Cardiac fibroblast (primary cell): ENCODE data around the gene METTL1.

ENCODE experiments used
- DNase-seq, 2 donors: peaks; one replicate each; pipeline versions ENCODE4 v3.0.0 to v3.0.0-alpha.2; 2010; ENCODE audit warnings: low read depth in 2 of 2
- H3K4me3 ChIP-seq, 2 donors: replicated peaks in 1 of 2; 1 replicate in 1 of 2; 2 replicates in 1 of 2; pipeline ENCODE4 v1.5.1; 2011; ENCODE audit warnings: low read depth in 2 of 2, low read length in 2 of 2, mild to moderate bottlenecking in 2 of 2, moderate library complexity in 1 of 2
- CTCF ChIP-seq: IDR thresholded peaks from one replicate; pipeline ENCODE4 v1.5.1; 2011; ENCODE audit warnings: low read depth, mild to moderate bottlenecking, low read length, inconsistent platforms

The METTL1 gene

GRCh38 chr12:57795354-57795753 lies 23.4 kb upstream of the METTL1 start:
- DNase-seq, result peak in 1 of 2 donors; percentile 40
- TF ChIP-seq CTCF, result no peak
- no peak overlapping the region for H3K4me3 ChIP-seq

GRCh38 chr12:57793920-57794319 lies 22.0 kb upstream of the METTL1 start:
- TF ChIP-seq CTCF, result no peak
- DNase-seq, result peak; percentile 78 to 86
- no peak overlapping the region for H3K4me3 ChIP-seq

DNA sequence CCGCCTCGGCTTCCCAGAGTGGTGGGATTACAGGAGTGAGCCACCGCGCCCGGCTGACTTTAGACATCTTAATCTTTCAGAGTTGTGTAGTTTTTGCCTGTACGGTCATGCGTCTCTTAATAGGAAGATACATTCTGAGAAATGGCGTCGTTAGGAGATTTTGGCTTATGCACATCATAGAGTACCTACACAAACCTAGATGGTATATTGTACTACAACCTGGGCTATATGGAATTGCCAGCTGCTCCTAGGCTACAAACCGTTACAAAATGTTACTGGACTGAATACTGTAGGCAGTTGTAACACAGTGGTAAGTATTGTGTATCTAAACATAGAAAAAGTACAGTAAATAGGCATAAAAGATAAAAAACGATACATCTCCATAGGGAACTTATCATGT lies 12.0 kb upstream of the METTL1 start:
- TF ChIP-seq CTCF, result no peak
- no peak overlapping the region for H3K4me3 ChIP-seq
- DNase-seq, result no peak

DNA sequence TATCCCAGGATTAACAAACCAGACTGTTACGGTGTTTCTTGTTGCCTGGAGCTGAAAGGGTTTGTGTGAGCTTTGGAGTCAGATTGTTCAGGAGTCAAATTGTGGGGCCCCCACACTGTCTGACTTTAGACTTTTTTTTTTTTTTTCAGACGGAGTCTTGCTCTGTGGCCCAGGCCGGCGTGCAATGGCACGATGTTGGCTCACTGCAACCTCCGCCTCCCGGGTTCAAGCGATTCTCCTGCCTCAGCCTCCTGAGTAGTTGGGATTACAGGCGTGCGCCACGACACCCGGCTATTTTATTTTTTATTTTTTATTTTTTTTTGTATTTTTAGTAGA lies 11.5 kb upstream of the METTL1 start:
- no peak for TF ChIP-seq CTCF
- no peak for DNase-seq
- H3K4me3 ChIP-seq, result peak overlapping the region; percentile 98 to 99

- peak; percentile 82 for TF ChIP-seq CTCF
- DNase-seq, result peak; percentile 96
- H3K4me3 ChIP-seq, result peak within 1 kb of the TSS; percentile 98 to 99
Observed at GRCh38 chr12:57782608-57783465, 10.9 kb upstream of the METTL1 start, which contains the start of gene TSFM. TSS of gene TSFM (plus strand) at chr12:57782787. CDS start at chr12:57782802, 15 bp downstream.

DNA sequence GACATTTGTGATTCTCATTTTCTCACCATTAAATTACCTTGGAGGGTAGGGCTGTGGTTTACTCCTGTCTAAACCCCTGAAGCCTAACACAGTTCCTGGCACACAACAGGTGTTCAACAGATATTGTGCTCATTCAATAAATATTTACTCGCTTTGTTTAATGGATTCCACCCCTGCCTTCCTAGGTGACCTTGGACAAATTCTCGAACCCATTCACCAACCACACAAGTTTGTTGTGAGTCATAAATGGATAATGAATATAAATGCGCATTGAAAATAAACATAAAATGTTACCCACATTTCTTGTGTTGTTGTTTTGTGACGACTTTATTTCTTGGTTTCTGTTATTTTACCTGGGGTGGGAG lies 10.3 kb upstream of the METTL1 start:
- no peak for DNase-seq
- no peak for TF ChIP-seq CTCF
- H3K4me3 ChIP-seq, result no peak overlapping the region
